ENCODE data around the gene EXOC4. TPM values are rescaled to one million over a fixed set of nuclear protein-coding genes. Genes with fewer than 3 reads are reported as not detected.

The EXOC4 gene
- total RNA-seq, 2 donors from 2014 or later: 106 to 115 TPM

- Histone ChIP-seq H3K4me3 (ENCODE audit: low read length) (no peak overlapping the region), H3K9me3 (ENCODE audit: control insufficient read depth, low read length) (no peaks in the 10 kb centered on the region), H3K27me3 (ENCODE audit: control insufficient read depth, insufficient read depth, low read length, poor library complexity, severe bottlenecking) (no peaks in the 10 kb centered on the region), H3K27ac (ENCODE audit: low read depth, low read length) (no peak overlapping the region), H3K36me3 (ENCODE audit: control insufficient read depth, insufficient read depth, low read length) (no peaks in the 10 kb centered on the region), H3K9ac (ENCODE audit: extremely low read depth, low read length, poor library complexity, severe bottlenecking) (no peak overlapping the region), H3K4me1 (ENCODE audit: control insufficient read depth, insufficient read depth, low read length) (no peaks in the 10 kb centered on the region)
- WGBS, 2 experiments (ENCODE audit: insufficient coverage in 1 of 2, insufficient read length in 1 of 2): 92% methylated on average over 2 of the region's 3 CpGs; no CpG with 5 or more reads in 1 of the 2 experiments
- Mint-ChIP-seq H3K4me1 (no peaks in the 10 kb centered on the region), H3K27ac (no peak overlapping the region), H3K36me3 (ENCODE audit: low read depth) (peaks cover 1% of the 10 kb centered on the region), H3K4me3 (no peak overlapping the region), H3K27me3 (ENCODE audit: insufficient read depth) (no peaks in the 10 kb centered on the region), H3K9me3 (no peaks in the 10 kb centered on the region)
- TF ChIP-seq CTCF (conservative IDR thresholded peaks at IDR 0.05): no peak
- DNase-seq: no peak
Observed at GRCh38 chr7:133398506-133398905, 145.6 kb downstream of the EXOC4 start.

GRCh38 chr7:133401225-133401624, 148.3 kb downstream of the EXOC4 start:
- no peaks in the 10 kb centered on the region for H3K36me3 ChIP-seq (ENCODE audit: control insufficient read depth, insufficient read depth, low read length)
- H3K9me3 ChIP-seq (ENCODE audit: control insufficient read depth, low read length): no peaks in the 10 kb centered on the region
- no peaks in the 10 kb centered on the region for H3K27me3 ChIP-seq (ENCODE audit: control insufficient read depth, insufficient read depth, low read length, poor library complexity, severe bottlenecking)
- Mint-ChIP-seq H3K9me3 (no peaks in the 10 kb centered on the region), H3K4me3 (no peak overlapping the region), H3K4me1 (peaks cover 8% of the 10 kb centered on the region), H3K27me3 (ENCODE audit: insufficient read depth) (no peaks in the 10 kb centered on the region), H3K27ac (no peak overlapping the region), H3K36me3 (ENCODE audit: low read depth) (peaks cover 6% of the 10 kb centered on the region)
- no peak overlapping the region for H3K4me3 ChIP-seq (ENCODE audit: low read length)
- H3K9ac ChIP-seq (ENCODE audit: extremely low read depth, low read length, poor library complexity, severe bottlenecking): no peak overlapping the region
- no peak for DNase-seq
- H3K4me1 ChIP-seq (ENCODE audit: control insufficient read depth, insufficient read depth, low read length): peaks cover under 1% of the 10 kb centered on the region
- no peak overlapping the region for H3K27ac ChIP-seq (ENCODE audit: low read depth, low read length)
- TF ChIP-seq CTCF (conservative IDR thresholded peaks at IDR 0.05): no peak
- 95% methylated on average over 1 of the region's 1 CpG; no CpG with 5 or more reads in 1 of the 2 experiments for WGBS, 2 experiments (ENCODE audit: insufficient coverage in 1 of 2, insufficient read length in 1 of 2)

DNA sequence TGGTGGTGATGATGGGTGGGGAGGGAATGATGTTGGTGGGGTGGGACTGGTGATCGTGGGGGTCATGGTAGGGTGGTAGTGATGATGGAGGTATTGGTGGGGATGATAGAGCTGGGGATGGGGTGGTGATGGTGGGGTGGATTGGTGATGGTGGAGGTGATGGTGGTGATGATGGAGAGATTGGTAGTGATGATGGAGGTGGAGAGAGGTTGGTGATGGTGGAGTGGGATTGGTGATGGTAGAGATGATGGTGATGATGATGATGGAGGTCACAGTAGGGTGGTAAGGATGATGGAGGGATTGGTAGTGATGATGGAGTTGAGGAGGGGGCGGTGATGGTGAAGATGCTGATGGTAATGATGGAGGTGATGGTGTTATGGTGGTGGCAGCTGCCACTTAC, 155.3 kb downstream of the EXOC4 start:
- TF ChIP-seq CTCF (conservative IDR thresholded peaks at IDR 0.05): no peak
- H3K4me3 Mint-ChIP-seq: no peak overlapping the region

More for the DNA sequence above, 155.3 kb downstream of the EXOC4 start:
- DNase-seq: no peak
- no peak overlapping the region for H3K27ac ChIP-seq (ENCODE audit: low read depth, low read length)
- no peak overlapping the region for H3K4me3 ChIP-seq (ENCODE audit: low read length)
- Mint-ChIP-seq H3K27me3 (ENCODE audit: insufficient read depth) (no peaks in the 10 kb centered on the region), H3K9me3 (peaks cover 1% of the 10 kb centered on the region), H3K36me3 (ENCODE audit: low read depth) (peaks cover 4% of the 10 kb centered on the region), H3K4me1 (peaks cover 26% of the 10 kb centered on the region), H3K27ac (no peak overlapping the region)
- no peaks in the 10 kb centered on the region for H3K9me3 ChIP-seq (ENCODE audit: control insufficient read depth, low read length)
- no peaks in the 10 kb centered on the region for H3K36me3 ChIP-seq (ENCODE audit: control insufficient read depth, insufficient read depth, low read length)
- H3K4me1 ChIP-seq (ENCODE audit: control insufficient read depth, insufficient read depth, low read length): peaks cover 6% of the 10 kb centered on the region
- no peak overlapping the region for H3K9ac ChIP-seq (ENCODE audit: extremely low read depth, low read length, poor library complexity, severe bottlenecking)
- H3K27me3 ChIP-seq (ENCODE audit: control insufficient read depth, insufficient read depth, low read length, poor library complexity, severe bottlenecking): no peaks in the 10 kb centered on the region
- 100% methylated on average over 1 to 2 of the region's 2 CpGs for WGBS, 2 experiments (ENCODE audit: insufficient coverage in 1 of 2, insufficient read length in 1 of 2)
